ENCODE results near the gene PIK3R3. TPM values are rescaled to one million over a fixed set of nuclear protein-coding genes. Genes with fewer than 3 reads are reported as not detected.

The PIK3R3 gene
- total and polyA plus RNA-seq, 2 donors (not counting 3 experiments of a cell fraction or from before 2014, with no cell fraction given), result 7.5 to 14.3 TPM

GRCh38 chr1:46044116-46044515, 88.3 kb downstream of the PIK3R3 start:
- TF ChIP-seq MYC (IDR thresholded peaks at IDR 0.05; ENCODE audit: low read depth, low read length), result no peak
- no peak for TF ChIP-seq GATA2 (IDR thresholded peaks at IDR 0.05; ENCODE audit: insufficient read depth, insufficient read length, low read depth, low read length)
- no peak for TF ChIP-seq CTCF (IDR thresholded peaks at IDR 0.05; ENCODE audit: extremely low read depth in 1 of 2, insufficient read depth in 1 of 2, low read depth in 1 of 2, low read length in 2 of 2)
- TF ChIP-seq POLR2A (IDR thresholded peaks at IDR 0.05; ENCODE audit: low read depth, low read length), result no peak
- TF ChIP-seq POLR2AphosphoS5 (IDR thresholded peaks at IDR 0.05; ENCODE audit: insufficient read depth, low read depth, low read length), result no peak
- no peak for TF ChIP-seq FOS (IDR thresholded peaks at IDR 0.05; ENCODE audit: borderline replicate concordance, insufficient read depth, low read length)
- no peak for TF ChIP-seq EZH2 (IDR thresholded peaks at IDR 0.05; ENCODE audit: borderline replicate concordance, low read depth, low read length, severe bottlenecking)
- TF ChIP-seq, protein P1, sequence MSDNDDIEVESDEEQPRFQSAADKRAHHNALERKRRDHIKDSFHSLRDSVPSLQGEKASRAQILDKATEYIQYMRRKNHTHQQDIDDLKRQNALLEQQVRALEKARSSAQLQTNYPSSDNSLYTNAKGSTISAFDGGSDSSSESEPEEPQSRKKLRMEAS (IDR thresholded peaks at IDR 0.05; ENCODE audit: insufficient read depth, insufficient read length), result no peak
- no peak for TF ChIP-seq JUN (IDR thresholded peaks at IDR 0.05; ENCODE audit: borderline replicate concordance, insufficient read depth, insufficient read length, low read depth)
- no peak overlapping the region for H3K4me2 ChIP-seq (ENCODE audit: insufficient read depth, low read length)
- H3K79me2 ChIP-seq (ENCODE audit: control insufficient read depth, insufficient read depth, low read length), result no peaks in the 10 kb centered on the region
- H3K4me1 ChIP-seq (ENCODE audit: control insufficient read depth, extremely low read depth, insufficient read depth, low read length), result peaks cover 4% of the 10 kb centered on the region
- no peaks in the 10 kb centered on the region for H4K20me1 ChIP-seq (replicated peaks; ENCODE audit: control insufficient read depth, extremely low read depth, insufficient read depth, low read length)
- H3K4me3 ChIP-seq (replicated peaks in 1 of 3; ENCODE audit: insufficient read depth in 1 of 3, low read depth in 1 of 3, low read length in 3 of 3), result no peak overlapping the region
- H3K36me3 ChIP-seq (ENCODE audit: control insufficient read depth in 2 of 2, extremely low read depth in 1 of 2, insufficient read depth in 2 of 2, low read length in 2 of 2), result peaks cover 0 to 7% of the 10 kb centered on the region in 2 experiments
- ChIA-PET POLR2A (no interaction called here), CTCF (interaction anchor here (1.1 to 1.3 kb wide), 2 partner anchors 10 to 179 kb away, joined by 3 to 4 read pairs; no protein-coding TSS in a partner anchor)
- DNase-seq (ENCODE audit: low read depth, low spot score) (no peak), FAIRE-seq (no peak)
- H3K9me3 ChIP-seq (replicated peaks; ENCODE audit: control insufficient read depth, insufficient read depth, low read length), result no peaks in the 10 kb centered on the region
- no TSS peak for BruUV-seq (replicated peaks)
- intact Hi-C loops (cut with micrococcal nuclease), result no loop called here
- dilution Hi-C loops (cut with MboI; ENCODE audit: extremely low pct_ligation_motif_present, low sequenced_read_pairs), result loop anchor here (25.0 kb wide), 1 partner anchor 143 kb away; the partner anchor contains the start of genes P3R3URF, POMGNT1 and TSPAN1
- H3K9me1 ChIP-seq (replicated peaks; ENCODE audit: control insufficient read depth, extremely low read depth, insufficient read depth, low read length), result no peaks in the 10 kb centered on the region
- no peak overlapping the region for H3K27ac ChIP-seq (ENCODE audit: insufficient read depth, low read depth, low read length)
- H2AFZ ChIP-seq (ENCODE audit: low read depth, low read length), result no peak overlapping the region
- no peak overlapping the region for H3K9ac ChIP-seq (replicated peaks; ENCODE audit: extremely low read depth, insufficient read depth, low read length)
- no peaks in the 10 kb centered on the region for H3K27me3 ChIP-seq (ENCODE audit: control insufficient read depth in 2 of 2, insufficient read depth in 2 of 2, low read length in 2 of 2)
